ENCODE results near the gene PRR7.

PRR7 gene

DNA sequence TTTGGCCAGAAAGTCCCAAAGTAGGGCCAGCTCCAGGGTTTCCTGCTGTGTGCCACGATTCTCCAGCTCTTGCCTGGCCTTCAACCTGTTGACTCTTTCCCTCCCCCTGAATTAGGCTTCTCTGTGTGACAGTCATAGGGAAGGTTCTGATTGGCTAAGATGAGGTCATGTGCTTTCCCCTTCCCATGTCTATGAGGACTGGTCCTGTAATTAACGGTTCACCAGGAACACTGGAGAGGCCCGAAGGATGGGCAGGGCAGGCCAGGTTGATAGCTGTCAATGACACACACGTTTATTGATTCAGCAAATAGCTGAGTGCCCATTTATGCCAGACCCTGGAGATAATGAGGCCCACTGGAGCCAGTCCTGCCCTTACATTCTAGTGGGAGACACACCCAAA is 9.0 kb upstream of the PRR7 start:
- DNase-seq, result no peak

DNA sequence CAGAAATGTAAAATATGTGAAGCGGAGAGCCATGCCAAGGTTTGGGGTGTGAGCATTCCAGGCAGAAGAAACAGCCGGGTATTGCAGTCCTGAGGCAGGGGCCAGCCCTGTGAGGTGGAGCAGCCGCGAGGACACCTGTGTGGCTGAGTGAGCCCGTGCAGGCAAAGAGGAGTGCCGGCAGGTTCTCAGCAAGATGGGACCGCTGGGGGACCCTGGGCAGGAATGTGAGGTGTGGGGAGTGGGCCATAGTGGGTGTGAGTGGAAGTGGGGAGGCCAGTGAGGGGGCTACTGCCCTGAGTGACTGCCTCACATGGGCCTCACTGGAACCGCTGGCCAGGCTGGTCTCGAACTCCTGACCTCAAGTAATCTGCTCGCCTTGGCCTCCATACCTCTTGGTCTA is 8.1 kb upstream of the PRR7 start:
- DNase-seq, result no peak

DNA sequence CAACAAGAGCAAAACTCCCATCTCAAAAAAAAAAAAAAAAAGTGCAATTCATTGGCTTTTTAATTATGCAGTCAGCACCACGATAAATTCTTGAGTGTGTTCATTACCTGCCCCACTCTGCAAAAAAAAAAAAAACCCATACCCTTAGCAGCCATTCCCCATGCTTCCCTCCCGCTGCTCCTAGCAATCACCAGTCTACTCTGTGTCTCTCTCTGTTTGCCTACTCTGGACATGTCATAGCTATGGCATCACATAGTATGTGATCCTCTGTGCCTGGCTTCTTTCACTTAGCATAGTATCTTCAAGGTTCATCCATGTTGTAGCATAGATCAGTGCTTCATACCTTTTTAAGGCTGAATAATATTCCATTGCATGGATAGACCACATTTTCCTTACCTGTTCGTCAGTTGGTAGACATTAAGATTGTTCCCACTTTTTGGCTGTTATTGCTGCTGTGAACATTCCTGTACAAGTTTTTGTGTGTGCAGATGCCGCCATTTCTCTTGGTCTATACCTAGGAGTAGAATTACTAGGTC is 7.0 kb upstream of the PRR7 start:
- no peak for DNase-seq

GRCh38 chr5:177440211-177440989 is 6.2 kb upstream of the PRR7 start:
- no peak for DNase-seq

GRCh38 chr5:177440990-177441780 is 5.4 kb upstream of the PRR7 start:
- DNase-seq, result no peak

GRCh38 chr5:177442066-177442826 is 4.4 kb upstream of the PRR7 start:
- DNase-seq, result no peak

DNA sequence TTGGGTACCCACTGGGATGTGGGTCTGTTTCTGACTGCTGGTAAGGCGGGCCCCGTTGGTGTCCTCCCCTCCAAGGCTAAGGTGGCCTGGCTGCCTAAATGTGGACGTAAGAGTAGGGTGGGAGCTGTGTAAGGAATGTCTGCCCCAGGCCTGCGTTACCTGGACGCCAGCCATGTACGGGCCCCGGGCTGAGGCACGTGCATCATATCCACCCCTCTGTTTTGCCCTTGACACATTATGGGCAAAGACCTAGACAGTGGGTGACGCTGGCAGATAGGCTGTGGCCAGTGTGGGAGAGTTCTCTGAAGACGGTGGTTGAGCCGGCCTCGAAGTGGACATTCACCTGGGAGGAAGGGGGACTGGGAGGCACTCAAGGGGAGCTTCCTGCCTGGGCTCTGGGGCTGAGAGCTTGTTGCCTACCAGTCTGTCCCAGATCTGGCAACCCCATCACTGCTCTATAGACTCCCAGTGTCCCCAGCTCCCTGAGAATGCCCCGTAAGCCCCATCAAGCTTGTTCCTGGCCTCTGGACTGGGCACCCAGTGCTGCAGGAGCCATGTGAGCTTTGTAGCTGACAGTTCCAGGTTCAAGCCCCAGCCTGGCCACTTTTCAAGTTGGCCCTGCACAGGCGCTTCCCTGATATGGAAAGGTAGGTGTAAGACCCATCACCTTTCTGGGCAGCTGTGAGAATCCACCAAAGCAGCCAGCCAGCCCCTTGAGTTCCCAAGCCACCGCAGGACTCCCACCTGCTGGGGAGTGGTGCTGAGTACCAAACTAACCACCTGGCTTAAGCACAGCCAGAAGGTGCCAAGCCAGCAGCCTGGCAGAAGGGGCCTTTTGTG is 3.2 kb upstream of the PRR7 start:
- DNase-seq, result no peak

DNA sequence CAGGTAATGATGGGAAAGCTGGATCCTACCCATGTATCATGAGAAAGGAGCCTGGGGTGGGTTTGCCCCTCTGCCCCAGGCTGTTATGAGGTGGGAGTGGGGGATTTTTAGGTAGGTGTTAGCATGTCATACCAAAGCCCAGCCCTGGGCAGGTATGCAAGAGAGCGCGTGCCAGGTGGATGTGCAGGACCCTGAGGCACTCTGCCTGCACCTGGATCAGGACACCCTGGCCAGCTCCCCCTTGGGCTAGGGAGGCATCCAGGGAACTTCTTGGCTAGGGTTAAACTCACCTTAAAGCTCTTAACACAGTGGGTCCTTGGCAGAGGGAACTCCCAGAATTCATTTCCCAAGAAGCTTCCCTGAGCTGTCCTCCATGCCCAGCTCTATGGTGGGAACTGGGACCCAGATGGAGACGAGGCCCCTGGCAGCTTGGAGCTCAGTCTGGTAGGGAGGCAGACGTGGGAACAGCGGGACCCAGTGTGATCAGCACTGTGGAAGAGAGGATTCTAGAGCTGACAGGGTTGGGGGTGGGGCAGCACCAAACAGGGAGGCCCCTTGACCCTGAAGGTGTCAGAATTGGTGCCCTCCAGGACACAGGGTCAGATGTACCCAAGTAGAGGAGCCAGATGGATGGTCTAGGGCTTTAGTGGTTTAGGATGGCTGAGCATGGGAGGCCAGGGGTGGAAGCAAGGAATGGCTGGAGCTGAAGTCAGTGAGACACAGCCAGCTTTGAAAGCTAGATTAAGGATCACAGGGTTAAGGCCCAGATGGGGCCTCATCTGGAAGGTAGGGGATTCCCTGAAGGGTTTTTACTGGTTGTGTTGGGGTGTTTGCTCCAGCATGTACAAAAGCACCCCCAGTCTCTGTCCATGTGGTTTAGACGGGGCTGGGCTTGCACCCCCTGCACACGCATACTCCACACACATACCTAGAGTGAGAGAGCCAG is 2.2 kb upstream of the PRR7 start:
- no peak for DNase-seq

DNA sequence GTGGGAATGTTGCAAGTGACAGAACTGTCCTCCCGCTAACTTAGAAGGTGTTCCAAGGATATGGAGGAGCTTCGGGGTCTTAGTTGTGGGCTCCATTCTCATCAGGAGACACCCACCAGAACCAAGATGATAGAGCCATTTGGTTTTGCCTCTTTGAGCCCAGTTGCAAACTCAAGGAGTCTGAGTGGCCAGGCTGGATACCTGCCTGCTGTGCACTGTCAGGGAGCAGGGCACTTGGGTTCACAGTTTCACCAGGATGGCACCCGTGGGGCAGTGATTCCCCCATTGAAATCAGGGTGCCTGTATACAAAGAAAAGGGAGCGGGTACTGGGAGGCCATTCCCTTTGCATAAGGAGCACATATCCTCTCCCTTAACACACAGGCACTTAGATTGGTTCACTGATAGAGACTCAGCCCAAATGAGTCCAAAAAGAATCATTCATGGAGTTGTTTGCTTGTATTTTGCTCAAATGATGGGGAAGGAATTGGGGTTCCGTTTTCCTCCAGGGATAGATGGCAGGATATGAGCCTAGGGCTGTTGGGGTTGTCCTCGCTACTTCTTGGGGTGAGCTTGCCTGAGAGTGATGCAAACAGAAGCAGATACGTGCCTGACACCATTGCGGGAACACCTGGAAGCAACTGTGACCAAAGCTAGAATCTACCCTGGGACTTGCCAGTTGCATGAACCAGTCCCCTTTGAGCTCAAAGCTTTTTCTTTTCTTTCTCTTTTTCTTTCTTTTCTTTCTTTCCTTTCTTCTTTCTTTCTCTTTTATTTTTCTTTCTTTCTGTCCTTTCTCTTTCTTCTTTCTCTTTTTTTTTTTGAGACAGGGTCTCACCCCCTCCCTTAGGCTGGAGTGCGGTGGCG is 1.3 kb upstream of the PRR7 start:
- DNase-seq, result no peak

GRCh38 chr5:177445917-177446199 is 756 bp upstream of the PRR7 start:
- no peak for DNase-seq

DNA sequence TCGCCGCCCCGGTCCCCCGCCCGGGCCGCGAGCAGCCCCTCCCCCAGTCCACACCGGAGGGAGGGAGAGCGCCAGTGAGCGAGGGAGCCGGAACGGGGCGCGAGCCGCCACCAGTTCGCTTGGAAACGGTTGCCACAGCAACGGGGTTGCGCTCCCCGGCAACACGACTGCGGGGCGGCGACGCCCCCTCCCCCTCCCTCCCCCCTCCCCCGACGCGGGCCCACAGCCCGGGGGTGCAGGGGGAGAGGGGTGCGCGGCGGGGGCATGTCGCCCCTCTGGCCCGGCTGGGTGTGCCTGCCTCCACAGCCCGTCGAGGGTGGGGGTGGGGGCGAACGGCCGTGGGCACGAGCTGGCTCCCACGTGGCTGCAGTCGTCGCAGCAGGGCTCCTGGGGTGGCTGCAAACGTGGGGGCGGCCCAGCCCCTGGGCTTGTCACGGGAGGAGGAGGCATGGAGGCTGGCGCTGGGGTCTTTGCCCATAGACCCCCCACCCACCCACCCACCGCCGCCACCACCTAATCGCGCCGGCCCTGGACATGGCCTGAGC is 524 bp downstream of the PRR7 start:
- peak; percentile 56 for DNase-seq

DNA sequence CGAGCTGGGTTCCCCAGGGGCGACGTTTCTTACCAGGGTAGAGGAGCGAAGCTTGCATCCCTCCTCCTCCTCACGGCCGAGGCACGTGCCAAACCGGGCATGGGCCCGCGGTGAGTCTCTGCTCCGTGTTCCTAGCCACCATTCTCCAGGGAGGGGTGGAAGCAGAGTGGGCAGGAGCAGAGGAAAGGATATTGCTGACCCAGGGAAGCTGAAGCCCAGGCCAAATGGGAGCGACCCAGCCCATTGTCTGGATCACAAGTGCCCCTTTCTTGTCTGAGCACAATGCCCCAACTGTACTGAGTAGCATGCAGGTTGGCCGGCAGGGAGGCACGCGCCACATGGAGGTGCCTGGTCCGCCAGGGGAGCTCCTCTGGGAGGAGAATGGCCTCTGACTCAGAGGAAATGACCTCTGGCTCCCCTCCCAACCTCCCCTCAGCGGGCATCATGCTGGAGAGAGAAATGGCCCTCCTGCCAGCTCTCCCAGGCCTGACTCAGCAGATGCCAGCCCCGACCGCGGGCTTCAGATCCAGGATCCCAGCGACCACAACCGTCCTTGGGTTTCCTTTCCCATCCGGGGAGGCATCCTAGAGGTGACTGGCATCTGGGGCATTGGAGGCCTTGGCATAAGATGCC is 1.1 kb downstream of the PRR7 start:
- no peak for DNase-seq

GRCh38 chr5:177448244-177448950 is 1.8 kb downstream of the PRR7 start:
- DNase-seq, result no peak

- DNase-seq, result no peak
Observed at GRCh38 chr5:177449140-177450061, 2.8 kb downstream of the PRR7 start.

DNA sequence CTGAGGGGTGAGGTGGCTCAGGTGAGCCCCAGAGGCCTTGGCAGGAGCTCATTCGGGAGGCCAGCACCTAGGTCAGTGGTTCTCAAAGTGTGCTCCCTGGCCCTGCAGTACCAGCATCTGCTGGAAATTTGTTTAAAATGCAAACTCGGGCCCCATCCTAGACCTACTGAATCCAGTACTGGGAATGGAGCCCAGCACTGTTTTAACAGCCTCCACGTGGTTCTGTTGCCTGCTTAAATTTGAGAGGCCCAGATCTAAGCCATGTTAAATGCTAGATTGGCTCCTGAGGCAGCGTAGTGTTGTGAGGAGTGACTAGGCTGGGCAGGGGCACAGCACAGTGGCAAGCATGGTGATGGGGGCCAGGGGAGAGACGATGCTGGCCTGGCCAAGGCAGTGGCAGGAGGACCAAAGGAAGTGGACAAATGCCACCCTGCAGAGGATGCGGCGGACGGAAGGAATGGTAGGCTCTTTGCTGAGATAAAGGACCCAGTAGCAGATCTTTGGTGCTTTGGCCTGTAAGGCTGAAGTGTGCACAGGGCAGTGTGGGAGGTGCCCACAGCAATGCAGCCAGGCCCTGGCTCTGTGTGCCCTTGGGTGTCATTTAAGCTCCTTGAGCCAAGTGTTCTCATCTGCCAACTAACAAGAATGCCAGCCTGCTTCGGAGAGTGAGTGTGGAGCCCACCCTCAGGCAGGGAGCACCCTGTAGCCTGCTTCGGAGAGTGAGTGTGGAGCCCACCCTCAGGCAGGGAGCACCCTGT is 4.2 kb downstream of the PRR7 start:
- no peak for DNase-seq

DNA sequence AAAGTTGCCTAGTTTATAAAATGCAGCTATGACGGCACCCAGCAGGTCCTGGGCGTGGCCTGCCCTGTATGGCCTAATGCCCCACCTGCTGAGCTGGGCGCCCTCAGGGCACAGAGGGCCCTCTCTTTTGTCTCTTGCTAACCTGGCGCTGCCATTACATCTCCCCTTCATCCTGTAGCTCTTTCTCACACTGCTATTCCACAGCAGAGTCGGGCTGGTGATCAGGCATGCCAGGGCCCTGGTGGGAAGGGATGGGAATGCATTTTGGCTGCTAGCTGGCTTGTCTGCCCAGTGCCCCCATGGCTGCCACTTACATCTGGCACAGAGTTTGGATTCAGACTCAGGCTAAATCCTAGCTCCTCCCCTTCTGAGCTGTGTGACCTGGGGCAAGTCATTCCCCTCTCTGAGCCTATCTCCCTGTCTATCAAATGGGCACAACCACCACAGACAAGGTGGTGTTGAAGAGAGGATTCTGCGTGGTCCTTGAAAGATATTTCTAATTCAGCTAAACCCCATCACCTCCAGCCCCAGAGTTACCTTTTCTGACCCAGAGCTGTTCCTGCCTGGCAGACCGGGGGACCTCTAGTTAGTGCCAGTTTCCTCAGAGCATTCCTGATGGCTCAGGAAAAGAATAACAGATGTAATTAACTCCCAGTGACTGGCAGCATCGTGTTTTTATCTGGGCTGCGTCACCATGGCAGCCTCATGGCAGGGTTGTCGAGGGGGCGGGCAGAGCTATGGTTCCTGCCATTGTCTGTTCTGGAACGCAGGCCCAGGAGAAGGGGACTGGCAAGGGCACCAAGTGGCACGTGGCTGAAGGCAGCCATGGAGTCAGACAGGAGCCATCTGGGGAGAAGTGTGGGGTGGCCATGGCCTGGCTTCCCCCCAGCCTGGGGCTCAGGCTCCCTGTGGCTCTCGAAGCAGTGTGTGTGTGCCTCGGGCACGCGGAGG is 6.3 kb downstream of the PRR7 start:
- no peak for DNase-seq
